Activated T-cell treated with anti-CD3 and anti-CD28 coated beads, Interleukin-2, amount 50 U/mL, for 1 hour (primary cell): ENCODE data around the gene DSCAML1.
A peak's percentile ranks its signal among the peaks of the same experiment; 100 is the strongest.
"Not testable (repeated sequence)": the region's sequence is repeated elsewhere in the genome, so short reads cannot be mapped to it uniquely, and the experiment has no call there.

Experiments
- DNase-seq: peaks from one replicate; pipeline ENCODE4 v3.0.0-alpha.2; 2020

DSCAML1 gene

GRCh38 chr11:117818041-117818873 is 21.2 kb upstream of the DSCAML1 start:
- DNase-seq = no peak

- DNase-seq = peak; percentile 88
Measured at GRCh38 chr11:117817368-117818040, 20.5 kb upstream of the DSCAML1 start.

GRCh38 chr11:117816846-117817367 is 19.9 kb upstream of the DSCAML1 start:
- no peak for DNase-seq

GRCh38 chr11:117816151-117816741 is 19.2 kb upstream of the DSCAML1 start:
- DNase-seq = no peak

GRCh38 chr11:117815262-117815803 is 18.3 kb upstream of the DSCAML1 start:
- peak; percentile 66 for DNase-seq

GRCh38 chr11:117814766-117815261 is 17.8 kb upstream of the DSCAML1 start:
- DNase-seq = peak; percentile 79

- no peak for DNase-seq
Measured at GRCh38 chr11:117814204-117814765, 17.3 kb upstream of the DSCAML1 start.

- not testable (repeated sequence) for DNase-seq
Measured at GRCh38 chr11:117810056-117810451, 13.0 kb upstream of the DSCAML1 start.

GRCh38 chr11:117809236-117810055 is 12.4 kb upstream of the DSCAML1 start:
- DNase-seq = peak; percentile 50

GRCh38 chr11:117808784-117809183 is 11.8 kb upstream of the DSCAML1 start:
- no peak for DNase-seq

- DNase-seq = peak; percentile 76
Measured at GRCh38 chr11:117807482-117808327, 10.7 kb upstream of the DSCAML1 start.

- no peak for DNase-seq
Measured at GRCh38 chr11:117806846-117807245, 9.8 kb upstream of the DSCAML1 start.

- no peak for DNase-seq
Measured at GRCh38 chr11:117805045-117805444, 8.0 kb upstream of the DSCAML1 start.

- DNase-seq = no peak
Measured at GRCh38 chr11:117803896-117804295, 6.9 kb upstream of the DSCAML1 start.

GRCh38 chr11:117799634-117800033 is 2.6 kb upstream of the DSCAML1 start:
- DNase-seq = no peak

GRCh38 chr11:117796456-117796871 is 552 bp downstream of the DSCAML1 start:
- DNase-seq = no peak

- DNase-seq = peak; percentile 23
Measured at GRCh38 chr11:117795638-117796455, 1.2 kb downstream of the DSCAML1 start.

GRCh38 chr11:117794772-117795629 is 2.0 kb downstream of the DSCAML1 start:
- no peak for DNase-seq

- DNase-seq = no peak
Measured at GRCh38 chr11:117794135-117794534, 2.9 kb downstream of the DSCAML1 start.
